Fibroblast of villous mesenchyme (primary cell): ENCODE measurements around the gene SLC43A1. TPM values are rescaled to one million over a fixed set of nuclear protein-coding genes. Genes with fewer than 3 reads are reported as not detected.

Experiments used
- DNase-seq: peaks from one replicate; pipeline ENCODE4 v3.0.0-alpha.2; 2010; ENCODE audit warnings: low read depth
- H3K4me3 ChIP-seq: 2 replicates; pipeline ENCODE4 v1.5.1; 2011; ENCODE audit warnings: low read depth, mild to moderate bottlenecking, low read length
- total RNA-seq: library from RNA; depleted of rRNA; stranded (reverse); fragments of >200 nt; gene quantifications from 2 replicates; pipeline ENCODE4 v1.2.3, GENCODE V29; 2012
- TF ChIP-seq, protein P1 (sequence below): IDR thresholded peaks from 2 replicates; pipeline ENCODE4 v1.5.1; 2012; ENCODE audit warnings: low read depth, mild to moderate bottlenecking, low read length; ENCODE audit not compliant: insufficient read depth

The SLC43A1 gene
- total RNA-seq, 1 donor, result 6.0 TPM

DNA sequence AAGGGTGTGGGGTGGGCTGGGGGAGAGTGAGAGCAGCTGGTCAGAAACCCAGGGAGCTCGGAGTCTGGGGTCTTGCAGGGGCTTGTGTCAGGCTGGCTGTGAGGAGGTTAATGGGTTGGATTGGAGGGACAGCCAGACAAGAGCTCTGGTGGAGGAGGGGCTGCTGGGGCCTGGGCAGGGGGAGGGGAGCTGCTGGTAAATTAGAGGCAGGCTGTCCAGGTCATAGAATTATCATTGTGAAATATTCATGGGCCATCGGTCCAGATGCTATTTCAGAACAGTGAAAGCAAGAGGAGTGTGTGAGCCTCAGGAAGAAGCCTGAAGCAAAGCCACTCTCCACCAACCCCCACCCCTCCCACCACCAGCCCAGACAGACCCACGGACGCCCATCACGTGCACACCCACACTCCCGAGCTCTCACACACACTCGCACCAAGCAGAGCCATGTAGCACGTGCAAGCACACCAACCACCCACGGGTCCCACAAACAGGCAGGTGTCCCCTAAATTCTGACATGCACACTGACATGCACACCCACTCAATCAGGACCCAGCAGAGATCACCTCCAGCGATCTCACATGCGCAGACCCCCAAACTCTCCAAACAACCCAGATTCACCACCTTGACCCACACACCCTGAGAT is 36.4 kb downstream of the SLC43A1 start:
- no peak for DNase-seq
- TF ChIP-seq, protein P1, sequence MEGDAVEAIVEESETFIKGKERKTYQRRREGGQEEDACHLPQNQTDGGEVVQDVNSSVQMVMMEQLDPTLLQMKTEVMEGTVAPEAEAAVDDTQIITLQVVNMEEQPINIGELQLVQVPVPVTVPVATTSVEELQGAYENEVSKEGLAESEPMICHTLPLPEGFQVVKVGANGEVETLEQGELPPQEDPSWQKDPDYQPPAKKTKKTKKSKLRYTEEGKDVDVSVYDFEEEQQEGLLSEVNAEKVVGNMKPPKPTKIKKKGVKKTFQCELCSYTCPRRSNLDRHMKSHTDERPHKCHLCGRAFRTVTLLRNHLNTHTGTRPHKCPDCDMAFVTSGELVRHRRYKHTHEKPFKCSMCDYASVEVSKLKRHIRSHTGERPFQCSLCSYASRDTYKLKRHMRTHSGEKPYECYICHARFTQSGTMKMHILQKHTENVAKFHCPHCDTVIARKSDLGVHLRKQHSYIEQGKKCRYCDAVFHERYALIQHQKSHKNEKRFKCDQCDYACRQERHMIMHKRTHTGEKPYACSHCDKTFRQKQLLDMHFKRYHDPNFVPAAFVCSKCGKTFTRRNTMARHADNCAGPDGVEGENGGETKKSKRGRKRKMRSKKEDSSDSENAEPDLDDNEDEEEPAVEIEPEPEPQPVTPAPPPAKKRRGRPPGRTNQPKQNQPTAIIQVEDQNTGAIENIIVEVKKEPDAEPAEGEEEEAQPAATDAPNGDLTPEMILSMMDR, result no peak
- no peak overlapping the region for H3K4me3 ChIP-seq

DNA sequence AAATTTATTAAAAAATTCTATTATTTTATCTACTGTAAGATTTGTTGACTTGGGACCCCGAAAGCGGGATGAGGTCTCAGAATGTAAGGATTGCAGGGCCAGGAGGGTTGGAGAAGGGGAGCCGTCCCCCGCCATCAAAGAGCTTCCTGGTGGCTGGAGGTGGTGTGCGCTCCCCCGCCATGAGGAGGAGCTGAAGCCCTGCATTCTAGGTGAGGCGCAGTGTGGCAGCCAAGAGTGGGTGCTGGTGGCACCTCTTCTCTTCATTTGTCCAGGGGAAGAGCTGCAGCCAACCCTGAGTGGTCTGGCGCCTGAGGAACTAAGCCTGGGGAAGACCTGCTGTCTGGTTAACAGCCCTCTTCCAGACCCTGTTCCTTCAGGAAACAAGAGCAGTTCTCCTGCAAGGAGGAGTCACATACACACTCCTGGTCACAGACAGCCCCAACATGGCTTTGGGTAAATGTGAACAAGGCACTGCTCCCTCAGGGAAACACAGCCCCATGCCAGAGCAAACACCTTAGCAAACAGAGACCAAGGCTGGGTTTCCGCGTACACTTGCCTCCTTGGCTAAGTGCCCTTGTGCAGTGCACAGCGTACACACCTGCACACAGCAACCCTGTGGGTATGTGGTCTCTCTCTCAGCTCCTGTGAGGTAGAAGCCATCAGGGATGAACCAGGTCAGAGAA is 37.9 kb downstream of the SLC43A1 start:
- DNase-seq, result no peak
- TF ChIP-seq, protein P1, result no peak
- H3K4me3 ChIP-seq, result no peak overlapping the region

DNA sequence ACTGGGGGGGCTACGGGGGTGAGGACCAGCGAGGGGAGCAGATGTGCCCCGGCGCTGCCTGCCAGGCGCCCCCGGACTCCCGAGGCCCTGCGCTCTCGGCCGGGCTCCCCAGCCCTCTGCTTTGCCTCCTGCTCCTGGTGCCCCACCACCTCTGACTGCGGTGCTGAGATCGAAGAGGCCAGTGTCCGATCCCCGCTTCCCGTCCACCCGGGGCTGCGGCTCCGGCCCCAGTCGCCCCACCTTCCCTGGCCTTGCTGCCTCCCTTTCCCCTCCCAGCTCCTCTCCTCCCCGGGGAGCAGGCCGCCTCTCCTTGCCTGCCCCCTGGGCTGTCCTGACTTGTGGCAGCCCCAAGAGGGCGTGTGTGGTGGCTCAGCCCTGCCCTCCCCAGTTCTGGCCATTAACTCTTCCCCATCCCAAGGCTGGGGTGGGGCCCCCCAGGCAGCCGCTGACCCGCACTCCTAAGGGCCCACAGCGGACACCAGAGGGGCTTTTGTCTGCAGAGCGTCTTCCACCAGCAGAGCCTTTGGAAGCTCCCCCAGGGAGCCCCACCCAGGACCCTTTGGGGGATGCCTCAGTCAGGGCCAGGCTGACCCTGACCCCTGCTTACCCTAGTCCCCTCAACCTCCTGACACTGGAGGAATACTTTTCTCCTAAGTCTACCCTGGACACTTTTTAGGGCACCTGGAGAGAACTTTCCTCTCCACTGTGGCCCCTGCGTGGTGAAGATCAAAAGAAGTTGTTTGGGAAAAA is 38.6 kb downstream of the SLC43A1 start:
- H3K4me3 ChIP-seq, result peak overlapping the region; percentile 44
- DNase-seq, result peak; percentile 24
- TF ChIP-seq, protein P1, result peak; percentile 48

DNA sequence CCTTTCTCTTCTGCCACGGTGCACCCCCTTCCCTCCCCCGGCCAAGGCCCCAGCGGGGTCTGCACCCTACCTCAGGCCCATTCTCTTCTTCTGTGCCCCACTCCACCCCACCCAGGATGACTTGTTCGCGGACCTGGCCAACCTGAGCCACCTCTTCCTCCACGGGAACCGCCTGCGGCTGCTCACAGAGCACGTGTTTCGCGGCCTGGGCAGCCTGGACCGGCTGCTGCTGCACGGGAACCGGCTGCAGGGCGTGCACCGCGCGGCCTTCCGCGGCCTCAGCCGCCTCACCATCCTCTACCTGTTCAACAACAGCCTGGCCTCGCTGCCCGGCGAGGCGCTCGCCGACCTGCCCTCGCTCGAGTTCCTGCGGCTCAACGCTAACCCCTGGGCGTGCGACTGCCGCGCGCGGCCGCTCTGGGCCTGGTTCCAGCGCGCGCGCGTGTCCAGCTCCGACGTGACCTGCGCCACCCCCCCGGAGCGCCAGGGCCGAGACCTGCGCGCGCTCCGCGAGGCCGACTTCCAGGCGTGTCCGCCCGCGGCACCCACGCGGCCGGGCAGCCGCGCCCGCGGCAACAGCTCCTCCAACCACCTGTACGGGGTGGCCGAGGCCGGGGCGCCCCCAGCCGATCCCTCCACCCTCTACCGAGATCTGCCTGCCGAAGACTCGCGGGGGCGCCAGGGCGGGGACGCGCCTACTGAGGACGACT is 39.3 kb downstream of the SLC43A1 start:
- DNase-seq, result no peak
- H3K4me3 ChIP-seq, result peak overlapping the region; percentile 44

DNA sequence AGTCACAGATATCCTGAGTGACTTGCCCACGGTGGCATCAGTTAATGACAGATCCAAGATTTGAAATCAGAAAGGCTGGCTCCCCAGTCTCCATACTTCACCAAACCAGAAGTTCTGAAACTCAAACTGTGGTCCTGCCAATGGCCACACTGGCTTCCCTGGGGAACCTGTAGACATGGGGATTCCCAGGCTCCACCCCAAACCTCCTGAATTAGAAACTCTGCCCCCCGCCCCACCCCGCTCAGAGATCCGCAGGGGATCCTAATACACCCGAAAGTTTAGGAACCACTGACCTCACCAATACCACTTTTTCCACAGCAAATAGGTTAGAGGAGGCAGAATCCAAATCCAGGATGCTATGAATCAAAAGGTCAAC is 39.8 kb downstream of the SLC43A1 start:
- DNase-seq, result no peak

More for the DNA sequence above, 39.3 kb downstream of the SLC43A1 start:
- TF ChIP-seq, protein P1, result no peak

DNA sequence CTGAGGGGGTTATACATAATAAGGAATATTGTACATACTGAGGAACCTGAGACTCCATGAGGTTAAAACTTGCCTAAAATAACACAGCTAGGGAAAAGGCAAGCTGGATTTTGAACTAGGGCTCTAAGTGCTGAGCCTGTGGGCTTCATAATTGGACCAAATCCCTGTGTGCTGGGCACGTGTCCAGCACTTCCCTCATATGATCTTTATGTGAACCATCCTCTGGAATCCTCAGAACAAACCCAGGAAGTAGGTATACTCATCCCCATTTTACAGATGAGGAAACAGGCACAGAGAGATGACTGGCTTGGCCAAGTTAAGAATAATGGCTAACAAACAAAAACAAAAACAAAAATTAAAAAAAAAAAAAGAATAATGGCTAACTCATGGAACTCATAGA is 40.3 kb downstream of the SLC43A1 start:
- DNase-seq, result no peak
- no peak overlapping the region for H3K4me3 ChIP-seq
- TF ChIP-seq, protein P1, result no peak

More for the DNA sequence above, 39.8 kb downstream of the SLC43A1 start:
- no peak overlapping the region for H3K4me3 ChIP-seq
- TF ChIP-seq, protein P1, result no peak
